ENCODE results near the gene FRZB. TPM values are rescaled to one million over a fixed set of nuclear protein-coding genes. Genes with fewer than 3 reads are reported as not detected.

Gene FRZB
- total and polyA plus RNA-seq, 9 of the 15 experiments (the other 6 are each of a cell fraction or from before 2014, with no cell fraction given), result 0.01 to 0.05 (median 0.03) TPM; not detected in 6

DNA sequence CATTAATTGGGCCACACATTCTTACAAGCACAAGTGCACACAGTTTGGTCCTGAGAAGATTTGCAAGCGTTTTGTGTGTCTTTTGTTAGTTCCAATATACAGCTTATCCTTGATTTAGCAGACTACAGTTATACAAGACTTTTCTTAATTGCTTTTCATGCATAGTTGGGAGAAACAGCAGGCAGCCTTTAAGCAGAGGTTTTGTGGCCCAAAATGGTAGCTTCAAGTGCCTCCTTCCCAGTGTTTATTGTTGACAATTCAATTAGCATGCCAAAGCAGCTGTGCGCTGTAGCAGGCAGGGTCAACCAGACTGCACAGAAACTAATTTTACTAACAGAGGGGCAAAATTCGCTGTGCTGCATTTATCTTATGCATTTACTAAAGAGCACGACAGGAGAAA is 47.5 kb downstream of the FRZB start:
- TF ChIP-seq TFAM (CRISPR knock-in tag; conservative IDR thresholded peaks at IDR 0.05), result no peak
- TF ChIP-seq MTF1 (CRISPR knock-in tag; IDR thresholded peaks at IDR 0.05; ENCODE audit: borderline replicate concordance), result no peak
- TF ChIP-seq, protein P1, sequence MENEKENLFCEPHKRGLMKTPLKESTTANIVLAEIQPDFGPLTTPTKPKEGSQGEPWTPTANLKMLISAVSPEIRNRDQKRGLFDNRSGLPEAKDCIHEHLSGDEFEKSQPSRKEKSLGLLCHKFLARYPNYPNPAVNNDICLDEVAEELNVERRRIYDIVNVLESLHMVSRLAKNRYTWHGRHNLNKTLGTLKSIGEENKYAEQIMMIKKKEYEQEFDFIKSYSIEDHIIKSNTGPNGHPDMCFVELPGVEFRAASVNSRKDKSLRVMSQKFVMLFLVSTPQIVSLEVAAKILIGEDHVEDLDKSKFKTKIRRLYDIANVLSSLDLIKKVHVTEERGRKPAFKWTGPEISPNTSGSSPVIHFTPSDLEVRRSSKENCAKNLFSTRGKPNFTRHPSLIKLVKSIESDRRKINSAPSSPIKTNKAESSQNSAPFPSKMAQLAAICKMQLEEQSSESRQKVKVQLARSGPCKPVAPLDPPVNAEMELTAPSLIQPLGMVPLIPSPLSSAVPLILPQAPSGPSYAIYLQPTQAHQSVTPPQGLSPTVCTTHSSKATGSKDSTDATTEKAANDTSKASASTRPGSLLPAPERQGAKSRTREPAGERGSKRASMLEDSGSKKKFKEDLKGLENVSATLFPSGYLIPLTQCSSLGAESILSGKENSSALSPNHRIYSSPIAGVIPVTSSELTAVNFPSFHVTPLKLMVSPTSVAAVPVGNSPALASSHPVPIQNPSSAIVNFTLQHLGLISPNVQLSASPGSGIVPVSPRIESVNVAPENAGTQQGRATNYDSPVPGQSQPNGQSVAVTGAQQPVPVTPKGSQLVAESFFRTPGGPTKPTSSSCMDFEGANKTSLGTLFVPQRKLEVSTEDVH (IDR thresholded peaks at IDR 0.05; ENCODE audit: low read depth, partially characterized antibody), result no peak
- TF ChIP-seq SLC30A9 (CRISPR knock-in tag; IDR thresholded peaks at IDR 0.05), result no peak
- TF ChIP-seq BRF1 (IDR thresholded peaks at IDR 0.05; ENCODE audit: borderline replicate concordance, extremely low read depth, insufficient read length), result no peak
- TF ChIP-seq U2AF2 (optimal IDR thresholded peaks at IDR 0.05; ENCODE audit: low read depth, low read length), result no peak
- TF ChIP-seq ZNF24 (IDR thresholded peaks at IDR 0.05), result no peak
- no peak for TF ChIP-seq CLOCK (CRISPR knock-in tag; IDR thresholded peaks at IDR 0.05; ENCODE audit: borderline replicate concordance)
- no peak for TF ChIP-seq MXD1 (CRISPR knock-in tag; IDR thresholded peaks at IDR 0.05; ENCODE audit: borderline replicate concordance, poor library complexity, severe bottlenecking)
- TF ChIP-seq POLR2B (IDR thresholded peaks at IDR 0.05; ENCODE audit: low read depth, partially characterized antibody), result no peak
- no peak for TF ChIP-seq CREB5 (CRISPR knock-in tag; IDR thresholded peaks at IDR 0.05)
- no peak for TF ChIP-seq SMARCB1 (IDR thresholded peaks at IDR 0.05; ENCODE audit: insufficient read length, low read depth)
- no peak overlapping the region for H3K4me2 ChIP-seq (ENCODE audit: insufficient read depth, low read length)
- H3K9me3 ChIP-seq (replicated peaks; ENCODE audit: control insufficient read depth, insufficient read depth, low read depth, low read length), result no peaks in the 10 kb centered on the region
- DNase-seq (ENCODE audit: extremely low read depth in 1 of 4, low spot score in 3 of 4) (no peak), FAIRE-seq (no peak), ATAC-seq (no peak)
- ChIA-PET POLR2A (interaction anchor here (0.5 to 1.4 kb wide), 8 partner anchors 10 to 212 kb away, joined by 3 to 6 read pairs (median 3); no protein-coding TSS in a partner anchor), CTCF (ENCODE audit: low intra/inter-chr PET ratio) (no interaction called here)
- BruUV-seq (replicated peaks), result no TSS peak
- no peaks in the 10 kb centered on the region for H3K9me1 ChIP-seq (ENCODE audit: control insufficient read depth, insufficient read depth, low read length)
- no peak overlapping the region for H2AFZ ChIP-seq (ENCODE audit: low read depth, low read length)
- H3K27ac ChIP-seq (ENCODE audit: extremely low read depth, low read depth, low read length), result no peak overlapping the region
- H3K79me2 ChIP-seq (ENCODE audit: control insufficient read depth, insufficient read depth, low read length), result no peaks in the 10 kb centered on the region
- H3K27me3 ChIP-seq (ENCODE audit: control insufficient read depth in 2 of 2, insufficient read depth in 2 of 2, low read length in 2 of 2), result peaks cover 11% of the 10 kb centered on the region in 2 experiments
- H4K20me1 ChIP-seq (replicated peaks; ENCODE audit: control insufficient read depth, insufficient read depth, low read length), result no peaks in the 10 kb centered on the region
- in situ Hi-C loops (cut with MboI) (no loop called here), intact Hi-C loops (cut with micrococcal nuclease) (no loop called here)
- no peaks in the 10 kb centered on the region for H3K36me3 ChIP-seq (ENCODE audit: control insufficient read depth, insufficient read depth, low read length)
- WGBS (ENCODE audit: insufficient coverage, low coverage, missing lambda C conversion rate), result 3% methylated on average over 4 of the region's 4 CpGs
- no peaks in the 10 kb centered on the region for H3K4me1 ChIP-seq (replicated peaks in 1 of 2; ENCODE audit: control insufficient read depth in 2 of 2, insufficient read depth in 2 of 2, low read length in 2 of 2)
- no peak overlapping the region for H3K4me3 ChIP-seq
- no peak overlapping the region for H3K9ac ChIP-seq (ENCODE audit: insufficient read depth in 1 of 2, low read depth in 2 of 2, low read length in 2 of 2)

Measured in K562 (cell line).